ENCODE measurements around the gene SNCA.

GRCh38 chr4:89836031-89836745 lies 773 bp downstream of the SNCA start:
- TF ChIP-seq CTCF (IDR thresholded peaks at IDR 0.05) (no peak), POLR2A (IDR thresholded peaks at IDR 0.05) (no peak)
